ENCODE data around the gene IQCK. TPM values are rescaled to one million over a fixed set of nuclear protein-coding genes. Genes with fewer than 3 reads are reported as not detected.

The IQCK gene
- total and polyA plus RNA-seq, 2 donors (not counting 3 experiments of a cell fraction or from before 2014, with no cell fraction given): 17.2 to 18.1 TPM

DNA sequence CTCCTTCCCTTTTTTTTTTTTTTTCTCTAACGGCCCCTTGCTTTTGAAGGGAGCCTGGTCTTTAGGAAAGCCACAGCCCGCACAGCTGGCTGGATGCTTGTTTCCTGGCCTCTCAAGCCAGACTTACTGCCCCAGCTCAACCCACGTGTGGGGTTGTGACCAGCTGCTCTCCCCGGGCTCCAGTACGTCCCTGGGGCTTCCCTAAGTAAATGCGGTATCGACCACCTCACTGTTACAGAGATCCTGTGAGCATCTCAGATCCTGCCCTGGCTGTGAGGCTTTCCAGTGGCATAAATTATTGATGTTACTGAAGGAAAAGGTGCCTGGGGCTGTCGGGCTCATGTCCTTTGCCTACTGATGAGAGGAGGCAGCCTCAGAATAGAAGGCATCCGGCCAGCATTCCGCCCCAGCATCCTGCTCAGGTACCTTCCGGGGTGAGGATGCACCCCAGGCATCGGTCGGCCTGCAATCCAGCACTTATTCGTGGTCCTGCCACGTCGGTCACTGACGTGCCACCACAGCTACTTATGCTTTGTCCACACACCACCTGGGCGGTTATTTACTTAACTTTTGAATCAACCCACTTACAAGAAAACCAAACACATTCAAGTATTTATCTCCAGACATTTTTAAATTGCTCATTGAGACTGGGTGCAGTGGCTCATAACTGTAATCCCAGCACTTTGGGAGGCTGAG lies 156.9 kb downstream of the IQCK start:
- CTCF ChIA-PET: interaction anchor here (0.7 kb wide), 1 partner anchor 273 kb away, joined by 3 read pairs; no protein-coding TSS in a partner anchor
- H4K20me1 ChIP-seq (replicated peaks; ENCODE audit: control insufficient read depth, extremely low read depth, insufficient read depth, low read length): no peaks in the 10 kb centered on the region
- no peak for TF ChIP-seq GATA2 (IDR thresholded peaks at IDR 0.05; ENCODE audit: insufficient read depth, insufficient read length, low read depth, low read length)
- no peak for TF ChIP-seq POLR2A (IDR thresholded peaks at IDR 0.05; ENCODE audit: low read depth, low read length)
- no peak for TF ChIP-seq MYC (IDR thresholded peaks at IDR 0.05; ENCODE audit: low read depth, low read length)
- no peak for TF ChIP-seq CTCF (IDR thresholded peaks at IDR 0.05; ENCODE audit: extremely low read depth in 1 of 2, insufficient read depth in 1 of 2, low read depth in 1 of 2, low read length in 2 of 2)
- no peak for TF ChIP-seq FOS (IDR thresholded peaks at IDR 0.05; ENCODE audit: borderline replicate concordance, insufficient read depth, low read length)
- TF ChIP-seq MAX (IDR thresholded peaks at IDR 0.05; ENCODE audit: insufficient read depth, insufficient read length): no peak
- no peak for TF ChIP-seq POLR2AphosphoS5 (IDR thresholded peaks at IDR 0.05; ENCODE audit: insufficient read depth, low read depth, low read length)
- TF ChIP-seq EZH2 (IDR thresholded peaks at IDR 0.05; ENCODE audit: borderline replicate concordance, low read depth, low read length, severe bottlenecking): no peak
- TF ChIP-seq JUN (IDR thresholded peaks at IDR 0.05; ENCODE audit: borderline replicate concordance, insufficient read depth, insufficient read length, low read depth): no peak
- no peaks in the 10 kb centered on the region for H3K79me2 ChIP-seq (ENCODE audit: control insufficient read depth, insufficient read depth, low read length)
- DNase-seq (ENCODE audit: low read depth, low spot score) (no peak), FAIRE-seq (no peak)
- dilution Hi-C loops (cut with MboI; ENCODE audit: extremely low pct_ligation_motif_present, low sequenced_read_pairs) (no loop called here), intact Hi-C loops (cut with micrococcal nuclease) (no loop called here)
- no peaks in the 10 kb centered on the region for H3K9me3 ChIP-seq (replicated peaks; ENCODE audit: control insufficient read depth, insufficient read depth, low read length)
- no peaks in the 10 kb centered on the region for H3K4me1 ChIP-seq (ENCODE audit: control insufficient read depth, extremely low read depth, insufficient read depth, low read length)
- H3K27me3 ChIP-seq (ENCODE audit: control insufficient read depth in 2 of 2, insufficient read depth in 2 of 2, low read length in 2 of 2): no peaks in the 10 kb centered on the region
- no peak overlapping the region for H2AFZ ChIP-seq (ENCODE audit: low read depth, low read length)
- H3K4me3 ChIP-seq (replicated peaks in 1 of 3; ENCODE audit: insufficient read depth in 1 of 3, low read depth in 1 of 3, low read length in 3 of 3): no peak overlapping the region
- no peak overlapping the region for H3K27ac ChIP-seq (ENCODE audit: insufficient read depth, low read depth, low read length)
- BruUV-seq (replicated peaks): no TSS peak
- H3K36me3 ChIP-seq (ENCODE audit: control insufficient read depth in 2 of 2, extremely low read depth in 1 of 2, insufficient read depth in 2 of 2, low read length in 2 of 2): peaks cover 0 to 7% of the 10 kb centered on the region in 2 experiments
- POLR2A ChIA-PET: no interaction called here
- H3K9ac ChIP-seq (replicated peaks; ENCODE audit: extremely low read depth, insufficient read depth, low read length): no peak overlapping the region
- H3K9me1 ChIP-seq (replicated peaks; ENCODE audit: control insufficient read depth, extremely low read depth, insufficient read depth, low read length): no peaks in the 10 kb centered on the region
- H3K4me2 ChIP-seq (ENCODE audit: insufficient read depth, low read length): no peak overlapping the region

Measured in endothelial cell of umbilical vein (primary cell).